ENCODE measurements around the gene CDK19.

- TF ChIP-seq CTCF (IDR thresholded peaks at IDR 0.05) (no peak), USF1 (IDR thresholded peaks at IDR 0.05; ENCODE audit: borderline replicate concordance, low read depth) (no peak), FOSL2 (IDR thresholded peaks at IDR 0.05; ENCODE audit: borderline replicate concordance, low read depth) (no peak), NFIC (IDR thresholded peaks at IDR 0.05; ENCODE audit: borderline replicate concordance) (no peak)
These were observed 153.9 kb downstream of the CDK19 start for GRCh38 chr6:110661414-110661813.

Measured in SK-N-SH (cell line).